Measurements from ENCODE around the gene LAG3. TPM values are rescaled to one million over a fixed set of nuclear protein-coding genes. Genes with fewer than 3 reads are reported as not detected.

LAG3 gene
- total RNA-seq, 1 experiment from 2014 or later: 0.25 TPM

DNA sequence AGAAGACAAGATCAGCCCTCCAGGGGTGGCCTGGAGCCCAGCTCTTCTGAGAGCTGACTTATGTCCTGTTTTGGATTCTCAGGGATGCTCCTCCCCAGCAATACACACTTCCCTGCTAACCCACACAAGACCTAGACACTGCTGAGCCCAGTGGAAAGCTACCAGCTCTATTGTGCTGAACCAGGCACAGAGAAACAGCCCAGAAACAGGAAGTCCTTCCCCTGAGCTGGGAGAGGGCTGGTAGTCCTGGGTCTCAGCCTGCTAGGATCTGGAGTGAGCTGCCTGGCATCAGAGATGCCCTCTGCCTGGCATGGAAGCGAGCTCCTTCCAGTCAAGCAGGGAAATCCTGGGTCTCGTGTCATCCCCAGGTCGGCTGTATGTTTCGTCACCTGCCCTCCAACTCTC is 1.2 kb upstream of the LAG3 start:
- no peak for DNase-seq (ENCODE audit: extremely low read depth, low read depth)

DNA sequence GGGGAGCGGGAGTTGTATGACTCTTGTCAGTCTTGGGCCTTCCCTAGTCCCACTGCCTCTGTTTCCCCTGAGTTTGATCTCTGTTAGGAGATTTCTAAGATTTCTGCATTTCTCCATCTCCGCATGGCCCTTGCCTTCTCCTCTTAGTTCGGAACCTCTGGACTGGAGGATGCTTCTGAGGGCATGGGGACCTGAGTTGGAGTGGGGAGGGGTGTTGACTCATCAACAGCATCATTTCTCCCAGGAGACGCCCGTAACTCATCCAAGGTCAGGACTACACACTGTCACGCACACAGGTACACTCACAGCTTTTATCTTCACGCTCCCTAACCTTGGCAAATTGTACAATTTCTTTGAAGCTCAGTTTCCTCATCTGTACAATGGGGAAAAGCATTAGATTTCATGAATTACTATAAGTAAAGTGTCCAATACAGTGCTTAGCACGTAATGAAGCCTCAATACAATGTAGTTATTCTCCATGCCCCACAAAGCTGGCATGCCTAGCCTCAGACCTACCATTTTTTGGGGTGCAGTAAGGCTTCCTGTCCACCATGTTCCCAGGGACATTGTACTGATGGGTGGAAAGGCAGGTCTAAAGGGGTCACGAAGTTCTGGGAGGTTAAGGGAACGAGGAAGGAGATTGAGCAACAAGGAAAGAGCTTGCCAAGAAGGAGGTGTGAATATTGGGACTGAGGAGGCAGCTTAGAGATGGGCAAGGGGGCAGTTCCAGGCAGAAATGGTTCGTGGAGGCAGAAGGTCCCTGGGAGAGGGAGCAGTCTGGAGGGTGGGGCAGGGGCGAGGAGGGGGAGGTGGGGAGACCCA is 600 bp upstream of the LAG3 start:
- DNase-seq (ENCODE audit: extremely low read depth, low read depth): no peak

DNA sequence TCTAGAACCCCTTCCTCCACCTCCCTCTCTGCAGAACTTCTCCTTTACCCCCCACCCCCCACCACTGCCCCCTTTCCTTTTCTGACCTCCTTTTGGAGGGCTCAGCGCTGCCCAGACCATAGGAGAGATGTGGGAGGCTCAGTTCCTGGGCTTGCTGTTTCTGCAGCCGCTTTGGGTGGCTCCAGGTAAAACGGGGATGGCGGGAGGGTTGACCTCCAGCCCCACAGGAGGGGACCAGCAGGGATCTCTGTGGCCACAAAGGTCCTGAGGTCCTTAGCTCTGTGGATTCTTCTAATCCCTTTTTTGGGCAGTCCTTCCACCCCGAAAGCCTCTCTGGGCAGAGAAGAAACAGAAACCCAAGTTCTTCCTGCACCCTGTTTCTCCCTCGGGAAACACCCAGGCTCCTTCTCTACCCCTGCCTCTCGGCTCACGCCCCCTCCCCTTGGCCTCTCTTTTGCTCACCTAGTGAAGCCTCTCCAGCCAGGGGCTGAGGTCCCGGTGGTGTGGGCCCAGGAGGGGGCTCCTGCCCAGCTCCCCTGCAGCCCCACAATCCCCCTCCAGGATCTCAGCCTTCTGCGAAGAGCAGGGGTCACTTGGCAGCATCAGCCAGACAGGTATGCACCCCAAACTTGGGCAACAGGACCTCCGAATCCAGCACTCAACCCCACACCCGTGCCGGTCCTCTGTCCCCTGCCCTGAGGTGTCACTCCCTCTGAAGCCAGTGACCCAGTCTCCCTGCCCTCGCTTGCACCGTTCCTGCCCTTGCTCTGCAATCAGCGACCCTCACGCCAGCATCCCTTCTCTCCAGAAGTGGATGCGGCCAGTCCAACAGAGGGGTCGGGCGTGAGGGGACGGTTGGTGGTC is 638 bp downstream of the LAG3 start:
- no peak for DNase-seq (ENCODE audit: extremely low read depth, low read depth)

DNA sequence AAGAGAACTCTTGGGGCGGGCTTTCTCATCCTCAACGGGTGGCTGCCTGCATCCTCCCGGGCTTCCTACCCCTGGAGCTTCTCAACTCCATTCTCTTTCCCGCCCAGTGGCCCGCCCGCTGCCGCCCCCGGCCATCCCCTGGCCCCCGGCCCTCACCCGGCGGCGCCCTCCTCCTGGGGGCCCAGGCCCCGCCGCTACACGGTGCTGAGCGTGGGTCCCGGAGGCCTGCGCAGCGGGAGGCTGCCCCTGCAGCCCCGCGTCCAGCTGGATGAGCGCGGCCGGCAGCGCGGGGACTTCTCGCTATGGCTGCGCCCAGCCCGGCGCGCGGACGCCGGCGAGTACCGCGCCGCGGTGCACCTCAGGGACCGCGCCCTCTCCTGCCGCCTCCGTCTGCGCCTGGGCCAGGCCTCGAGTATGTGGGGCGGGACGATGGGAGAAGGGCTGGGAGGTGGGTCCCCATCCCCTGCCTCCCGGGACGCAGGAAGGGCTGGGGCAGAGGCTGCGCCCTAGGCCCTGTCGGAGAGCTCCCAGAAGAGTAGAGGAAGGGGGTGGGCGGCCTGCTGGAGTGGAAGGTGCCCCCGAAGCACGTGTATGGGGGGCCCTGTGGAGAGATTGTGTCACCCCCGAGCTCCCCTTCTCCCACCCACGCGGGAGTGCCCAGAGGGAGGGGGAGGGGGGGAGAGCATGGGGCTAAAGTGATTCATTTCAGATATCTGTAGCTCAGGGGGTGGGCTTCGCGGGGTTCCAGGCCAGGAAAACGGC is 1.5 kb downstream of the LAG3 start:
- DNase-seq (ENCODE audit: extremely low read depth, low read depth): no peak

DNA sequence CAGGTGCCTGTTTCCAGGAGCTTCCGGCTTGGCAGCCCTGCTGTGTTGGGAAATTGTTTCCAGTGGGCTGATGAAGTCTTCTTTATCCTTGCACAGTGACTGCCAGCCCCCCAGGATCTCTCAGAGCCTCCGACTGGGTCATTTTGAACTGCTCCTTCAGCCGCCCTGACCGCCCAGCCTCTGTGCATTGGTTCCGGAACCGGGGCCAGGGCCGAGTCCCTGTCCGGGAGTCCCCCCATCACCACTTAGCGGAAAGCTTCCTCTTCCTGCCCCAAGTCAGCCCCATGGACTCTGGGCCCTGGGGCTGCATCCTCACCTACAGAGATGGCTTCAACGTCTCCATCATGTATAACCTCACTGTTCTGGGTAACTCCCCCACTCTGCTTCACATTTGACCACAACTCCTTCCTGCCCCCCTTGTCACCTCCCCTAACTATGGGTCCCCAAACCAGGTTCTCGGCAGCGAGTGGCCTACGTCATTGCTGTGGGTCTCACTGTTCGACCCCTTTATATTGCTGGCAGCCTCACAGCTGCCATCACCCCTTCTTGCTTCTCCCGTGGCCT is 2.3 kb downstream of the LAG3 start:
- DNase-seq (ENCODE audit: extremely low read depth, low read depth): no peak

DNA sequence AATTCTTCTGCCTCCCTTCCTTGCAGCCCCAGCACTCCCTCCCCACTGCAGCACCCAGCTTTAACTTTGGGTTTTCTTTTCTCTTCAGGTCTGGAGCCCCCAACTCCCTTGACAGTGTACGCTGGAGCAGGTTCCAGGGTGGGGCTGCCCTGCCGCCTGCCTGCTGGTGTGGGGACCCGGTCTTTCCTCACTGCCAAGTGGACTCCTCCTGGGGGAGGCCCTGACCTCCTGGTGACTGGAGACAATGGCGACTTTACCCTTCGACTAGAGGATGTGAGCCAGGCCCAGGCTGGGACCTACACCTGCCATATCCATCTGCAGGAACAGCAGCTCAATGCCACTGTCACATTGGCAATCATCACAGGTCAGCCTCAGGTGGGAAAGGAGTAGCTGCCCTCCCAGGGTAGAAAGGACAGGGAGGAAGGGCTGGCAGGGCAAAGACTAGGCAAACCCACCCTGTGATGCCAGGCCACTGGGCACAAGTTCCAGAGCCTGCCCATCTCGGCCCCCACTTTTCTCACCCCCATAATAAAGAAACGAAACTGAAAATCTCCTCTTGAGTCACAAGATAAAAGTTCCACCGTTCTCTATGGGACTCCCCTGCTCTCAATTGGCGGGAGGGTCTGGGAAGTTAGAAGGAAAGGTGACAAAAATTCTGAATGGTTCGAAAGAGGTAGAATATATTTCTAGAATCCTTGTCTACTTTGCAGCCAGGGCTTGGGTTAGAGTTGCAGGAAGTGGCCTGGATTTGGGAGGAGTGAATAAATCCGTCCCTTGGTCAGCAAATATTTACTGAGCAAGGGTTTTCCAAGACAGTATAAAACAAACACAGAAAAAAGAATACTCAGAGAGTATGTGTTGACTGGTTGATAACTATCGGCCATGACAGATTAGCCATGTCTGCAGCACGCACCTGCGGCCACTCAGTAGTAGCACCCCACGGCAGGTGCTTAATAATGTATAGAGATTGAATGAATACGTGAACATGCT is 3.2 kb downstream of the LAG3 start:
- no peak for DNase-seq (ENCODE audit: extremely low read depth, low read depth)

DNA sequence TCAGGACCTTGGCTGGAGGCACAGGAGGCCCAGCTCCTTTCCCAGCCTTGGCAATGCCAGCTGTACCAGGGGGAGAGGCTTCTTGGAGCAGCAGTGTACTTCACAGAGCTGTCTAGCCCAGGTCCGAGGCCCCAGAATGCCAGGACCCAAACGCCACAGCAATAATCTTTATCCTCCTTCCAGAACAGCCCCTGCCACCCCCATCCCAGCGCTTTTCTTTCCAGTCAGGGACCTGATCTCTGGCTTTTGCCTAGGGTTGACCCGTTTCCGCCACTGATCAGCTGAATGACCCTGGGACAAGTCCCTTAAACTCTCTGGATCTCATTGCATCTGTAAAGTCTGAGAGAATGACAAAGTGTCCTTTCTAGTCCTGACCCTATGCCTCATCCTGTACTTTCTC is 5.1 kb downstream of the LAG3 start:
- DNase-seq (ENCODE audit: extremely low read depth, low read depth): no peak

DNA sequence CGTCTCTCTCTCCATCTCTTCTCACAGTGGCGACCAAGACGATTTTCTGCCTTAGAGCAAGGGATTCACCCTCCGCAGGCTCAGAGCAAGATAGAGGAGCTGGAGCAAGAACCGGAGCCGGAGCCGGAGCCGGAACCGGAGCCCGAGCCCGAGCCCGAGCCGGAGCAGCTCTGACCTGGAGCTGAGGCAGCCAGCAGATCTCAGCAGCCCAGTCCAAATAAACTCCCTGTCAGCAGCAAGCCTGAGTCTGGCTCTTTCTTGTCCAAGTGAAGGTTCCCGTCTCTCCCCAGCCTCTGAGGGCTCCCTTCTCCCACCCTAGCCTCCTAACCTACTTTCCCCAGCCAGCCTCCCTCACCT is 5.9 kb downstream of the LAG3 start:
- no peak for DNase-seq (ENCODE audit: extremely low read depth, low read depth)

DNA sequence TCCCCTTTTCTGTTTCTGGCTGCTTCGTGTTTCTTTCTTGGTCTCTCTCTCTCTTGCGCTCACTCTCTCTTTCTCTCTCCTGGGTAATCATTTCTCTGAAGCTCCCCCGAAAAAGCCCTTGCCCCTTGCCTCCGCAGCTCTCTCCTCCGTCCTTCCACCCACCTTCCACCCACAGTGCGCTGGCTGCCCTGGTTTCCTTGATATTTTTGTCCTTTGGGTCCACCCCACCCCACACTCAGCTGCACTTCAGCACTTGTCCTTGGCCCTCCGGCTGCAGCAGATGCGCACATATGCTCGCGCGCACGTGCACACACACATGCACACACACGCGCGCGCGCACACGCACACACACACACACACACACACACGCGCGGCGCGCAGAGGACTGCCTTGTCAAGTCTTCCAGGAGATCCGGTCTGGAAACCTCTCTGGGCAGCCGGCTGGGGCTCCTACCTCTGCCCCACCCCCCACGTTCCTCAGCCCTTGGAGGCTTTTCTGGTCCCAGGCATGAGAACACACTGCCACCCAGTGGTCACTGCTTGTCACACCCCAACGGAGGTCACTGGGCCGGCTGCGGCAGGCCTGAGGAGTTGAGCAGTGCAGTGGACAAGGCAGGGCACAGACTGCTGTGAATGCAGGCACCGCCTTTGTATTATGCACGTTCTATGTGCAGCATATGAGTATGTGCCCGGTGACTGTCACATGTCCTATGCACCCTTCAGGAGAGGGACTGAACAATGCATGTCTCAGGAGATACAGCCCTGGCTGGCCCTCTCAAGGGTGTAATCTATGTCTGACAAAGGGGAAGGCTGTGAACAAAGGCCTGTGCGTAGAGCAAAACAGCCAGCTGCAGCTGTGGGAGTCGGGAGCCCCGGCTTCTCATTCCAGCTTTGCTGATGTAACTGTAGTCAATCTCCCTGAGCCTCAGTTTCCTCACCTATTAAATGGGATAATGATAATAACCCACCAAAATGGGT is 6.5 kb downstream of the LAG3 start:
- peak; percentile 88 for DNase-seq (ENCODE audit: extremely low read depth, low read depth)

DNA sequence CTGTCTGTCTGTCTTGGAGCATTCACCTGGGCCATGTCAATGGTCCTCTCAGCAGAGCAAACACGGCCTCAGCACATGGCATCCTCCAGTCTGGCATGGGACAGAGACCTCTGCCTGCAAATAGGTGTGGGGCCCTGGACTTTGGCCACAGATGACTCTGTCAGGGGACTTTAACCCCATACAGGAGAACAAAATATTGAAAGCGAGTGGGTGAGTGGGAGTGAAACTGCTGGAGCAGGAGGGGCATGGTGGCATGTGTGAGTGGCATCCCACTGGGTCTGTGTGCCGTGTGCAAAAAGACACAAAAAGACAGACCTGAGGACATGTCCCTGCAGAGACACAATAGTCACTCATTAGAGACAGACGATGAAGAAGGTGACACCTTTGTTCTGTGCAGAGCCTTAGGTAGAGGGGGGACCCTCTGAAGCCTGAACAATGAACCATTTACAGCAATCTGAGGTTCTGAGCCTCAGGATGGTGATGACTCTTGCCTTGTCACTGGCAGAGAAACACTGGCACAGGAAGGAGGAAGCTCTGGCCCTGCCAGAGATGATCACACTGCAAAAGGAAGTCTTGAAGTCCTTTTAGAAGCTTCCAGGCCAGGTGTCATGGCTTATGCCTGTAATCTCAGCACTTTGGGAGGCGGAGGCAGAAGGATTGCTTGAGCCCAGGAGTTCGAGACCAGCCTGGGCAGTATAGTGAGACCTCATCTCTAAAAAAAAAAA is 7.5 kb downstream of the LAG3 start:
- no peak for DNase-seq (ENCODE audit: extremely low read depth, low read depth)

DNA sequence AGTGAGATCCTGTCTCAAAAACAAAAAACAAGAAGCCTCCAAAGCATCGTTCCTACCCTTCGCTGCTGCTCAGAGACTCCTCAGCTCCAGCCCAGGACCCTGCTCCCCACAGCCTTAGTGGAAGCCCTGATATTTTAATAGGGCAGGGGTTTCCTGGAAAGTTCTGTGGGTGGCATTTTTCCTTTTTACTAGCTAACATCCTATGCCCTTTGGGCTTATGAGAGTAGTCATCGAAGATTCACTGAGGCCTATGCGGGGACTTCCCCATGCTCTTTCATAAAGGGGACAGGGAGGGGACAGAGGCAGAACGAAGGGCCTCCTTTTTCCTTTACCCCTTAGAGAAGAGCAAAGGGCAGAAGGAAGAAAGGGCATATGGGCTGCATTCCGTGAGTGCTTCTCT is 8.3 kb downstream of the LAG3 start:
- no peak for DNase-seq (ENCODE audit: extremely low read depth, low read depth)

DNA sequence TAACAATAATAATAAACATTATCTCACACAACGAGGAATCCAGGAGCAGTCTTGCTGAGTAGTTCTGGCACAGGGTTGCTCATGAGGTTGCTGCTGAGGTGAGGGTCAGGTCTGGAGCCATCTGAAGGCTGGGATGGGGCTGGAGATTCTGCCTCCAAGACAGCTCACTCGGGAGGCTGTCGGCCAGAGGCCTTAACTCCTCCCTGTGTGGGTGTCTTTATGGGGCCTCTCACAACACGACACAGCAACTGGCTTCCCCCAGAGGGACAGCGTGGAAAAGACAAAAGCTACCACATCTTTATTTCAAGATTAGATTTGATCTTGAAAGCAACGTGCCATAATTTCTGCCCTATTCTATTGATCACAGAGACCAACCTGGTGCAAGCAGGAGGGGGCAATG is 9.8 kb downstream of the LAG3 start:
- no peak for DNase-seq (ENCODE audit: extremely low read depth, low read depth)

DNA sequence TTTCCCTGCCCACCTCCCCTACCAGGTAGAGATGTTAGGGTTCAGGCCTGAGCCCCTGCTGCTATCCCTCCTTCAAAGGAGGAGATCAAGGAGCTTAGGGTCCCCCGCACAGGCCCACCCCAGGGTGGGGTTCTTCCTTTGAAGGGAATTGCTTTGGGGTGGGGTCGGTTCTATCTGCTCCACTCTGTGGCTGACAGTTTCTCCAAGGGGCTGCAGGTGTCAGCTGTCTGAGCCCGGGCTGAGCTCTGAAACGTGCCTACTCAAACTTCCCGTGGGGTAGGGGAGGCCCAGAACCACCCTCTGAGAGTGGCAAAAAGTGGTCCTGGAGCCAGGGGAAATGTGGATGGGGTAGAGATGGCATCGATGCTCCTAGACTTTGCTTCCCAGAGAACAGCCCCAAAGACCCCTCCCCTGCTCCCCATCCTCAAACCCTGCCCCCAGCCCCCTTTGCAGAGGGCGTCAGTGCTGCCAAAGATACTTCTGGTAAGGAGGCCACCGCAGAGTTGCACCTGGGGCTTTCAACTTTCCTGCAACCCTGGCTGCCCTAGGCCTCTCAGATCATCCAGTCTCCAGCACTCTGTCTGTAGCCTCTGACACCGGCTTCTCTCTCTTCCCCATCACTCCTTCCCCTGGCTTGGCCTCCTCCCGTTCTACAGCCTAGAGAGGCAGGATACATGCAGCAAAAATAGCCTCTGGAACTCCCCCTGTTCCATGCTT is 10.7 kb downstream of the LAG3 start:
- no peak for DNase-seq (ENCODE audit: extremely low read depth, low read depth)

DNA sequence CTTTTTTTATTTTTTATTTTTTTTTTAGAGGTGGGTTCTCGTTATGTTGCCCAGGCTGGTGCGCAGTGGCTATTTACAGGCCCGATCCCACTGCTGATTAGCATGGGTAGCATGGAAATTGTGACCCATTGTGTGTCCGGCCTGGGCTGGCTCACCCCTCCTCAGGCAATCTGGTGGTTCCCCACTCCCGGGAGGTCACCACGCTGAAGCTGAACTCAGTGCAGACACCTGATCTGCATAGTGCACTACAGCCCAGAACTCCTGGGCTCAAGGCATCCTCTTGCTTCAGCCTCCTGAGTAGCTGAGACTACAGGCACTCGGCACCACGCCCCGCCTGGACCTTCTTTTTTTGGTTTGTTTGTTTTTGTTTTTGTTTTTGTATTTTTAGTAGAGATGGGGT is 11.5 kb downstream of the LAG3 start:
- no peak for DNase-seq (ENCODE audit: extremely low read depth, low read depth)

DNA sequence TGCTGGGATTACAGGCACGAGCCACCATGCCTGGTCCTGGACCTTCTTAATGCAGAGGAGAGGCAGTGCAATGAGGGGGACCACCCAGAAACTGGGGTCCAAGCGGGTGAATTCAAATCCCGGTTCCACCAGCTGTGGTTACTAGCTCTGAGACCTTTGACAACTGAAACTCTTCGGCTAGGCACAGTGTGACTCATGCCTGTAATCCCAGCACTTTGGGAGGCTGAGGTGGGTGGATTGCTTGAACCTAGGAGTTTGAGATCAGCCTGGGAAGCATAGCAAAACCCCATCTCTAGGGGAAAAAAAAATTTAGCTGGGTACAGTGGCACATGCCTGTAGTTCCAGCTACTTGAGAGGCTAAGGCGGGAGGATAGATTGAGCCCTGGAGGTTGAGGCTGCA is 12.0 kb downstream of the LAG3 start:
- no peak for DNase-seq (ENCODE audit: extremely low read depth, low read depth)

DNA sequence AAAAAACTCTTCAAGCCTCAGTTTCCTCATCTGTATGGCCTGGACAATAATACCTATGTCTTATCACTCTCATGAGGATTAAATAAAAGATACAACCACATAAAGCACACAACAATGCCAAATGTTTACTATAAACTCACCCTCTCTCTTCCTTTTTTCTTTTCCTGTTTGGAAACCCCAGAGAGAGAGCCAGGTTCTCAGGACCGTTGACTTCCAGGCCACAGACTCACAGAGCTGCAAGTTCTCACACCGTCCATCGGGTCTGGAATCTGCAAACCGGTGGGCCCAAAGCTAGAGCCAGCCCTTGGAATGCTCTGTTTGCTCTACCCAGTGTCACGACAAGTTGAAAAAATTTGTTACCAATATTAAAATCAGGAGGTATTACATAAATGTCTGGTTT is 12.4 kb downstream of the LAG3 start:
- DNase-seq (ENCODE audit: extremely low read depth, low read depth): no peak

DNA sequence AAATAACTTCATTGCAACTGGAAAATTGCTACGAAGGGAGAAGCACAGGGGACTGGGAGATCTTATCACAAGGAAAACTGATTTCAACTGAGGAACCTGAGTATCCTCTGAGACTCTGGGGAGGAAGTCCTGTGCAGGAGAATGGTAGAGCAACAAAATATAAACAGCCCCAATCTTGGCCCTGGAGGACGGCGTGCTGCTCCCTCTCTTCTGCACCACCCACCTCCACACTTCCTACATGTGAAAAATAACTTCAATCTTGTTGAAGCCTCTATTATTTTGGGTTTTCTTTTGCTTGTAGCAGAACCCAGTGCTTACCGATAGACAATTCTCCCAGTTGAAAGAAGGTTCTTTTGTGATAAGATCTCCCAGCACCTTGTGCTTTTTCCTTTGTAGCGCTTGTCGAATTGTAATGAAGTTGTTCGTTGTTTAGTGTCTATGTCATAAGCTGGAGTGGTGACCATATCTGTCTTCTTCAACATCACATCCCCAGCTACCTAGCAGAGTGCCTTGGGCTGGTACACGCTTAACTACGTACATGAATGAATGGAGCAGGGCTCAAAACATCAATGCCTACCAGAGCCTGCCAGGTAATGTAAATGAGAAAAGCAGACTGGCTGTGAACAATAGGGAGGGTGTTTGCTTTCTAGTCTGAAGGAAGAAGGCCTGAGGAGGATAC is 14.2 kb downstream of the LAG3 start:
- DNase-seq (ENCODE audit: extremely low read depth, low read depth): no peak

Measured in NCI-H460 (cell line).